Measurements from ENCODE around the gene SSU72.
"Not testable (repeated sequence)": the region's sequence is repeated elsewhere in the genome, so short reads cannot be mapped to it uniquely, and the experiment has no call there.

The SSU72 gene

DNA sequence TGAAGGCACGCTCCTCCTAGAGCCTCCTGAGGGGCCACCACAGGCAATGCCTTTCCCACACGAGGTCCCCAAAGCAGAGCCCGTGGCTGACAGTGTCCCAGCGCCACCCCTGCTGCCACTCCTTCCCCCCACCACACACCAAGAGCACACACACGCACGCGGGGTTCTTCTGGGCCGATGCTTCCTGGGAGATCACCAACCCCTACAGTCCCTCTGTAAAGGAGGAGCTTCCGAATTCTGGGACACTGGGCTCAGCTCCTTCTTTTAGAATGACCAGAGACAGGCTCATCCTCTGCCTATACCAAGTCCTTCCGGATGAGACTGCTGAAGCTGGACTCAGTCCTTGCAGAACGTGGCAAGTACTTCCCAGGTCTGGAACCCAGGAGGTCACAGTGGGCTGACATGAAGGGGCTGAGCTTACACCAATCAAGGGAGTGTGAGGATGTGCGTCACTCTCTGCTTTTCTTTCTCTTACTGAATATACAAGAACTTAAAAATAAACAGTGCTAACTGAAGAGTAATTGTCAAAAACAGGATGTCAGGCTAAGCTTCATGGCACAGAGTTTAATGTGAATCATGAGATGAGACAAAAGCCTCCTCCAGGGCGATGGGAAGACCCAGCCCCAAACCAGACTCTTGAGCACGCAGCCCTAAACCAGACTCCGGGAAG lies 12.7 kb downstream of the SSU72 start:
- in situ Hi-C loops (cut with MboI; ENCODE audit: low sequenced_read_pairs, unreplicated experiment), result no loop called here
- TF ChIP-seq, protein P1, sequence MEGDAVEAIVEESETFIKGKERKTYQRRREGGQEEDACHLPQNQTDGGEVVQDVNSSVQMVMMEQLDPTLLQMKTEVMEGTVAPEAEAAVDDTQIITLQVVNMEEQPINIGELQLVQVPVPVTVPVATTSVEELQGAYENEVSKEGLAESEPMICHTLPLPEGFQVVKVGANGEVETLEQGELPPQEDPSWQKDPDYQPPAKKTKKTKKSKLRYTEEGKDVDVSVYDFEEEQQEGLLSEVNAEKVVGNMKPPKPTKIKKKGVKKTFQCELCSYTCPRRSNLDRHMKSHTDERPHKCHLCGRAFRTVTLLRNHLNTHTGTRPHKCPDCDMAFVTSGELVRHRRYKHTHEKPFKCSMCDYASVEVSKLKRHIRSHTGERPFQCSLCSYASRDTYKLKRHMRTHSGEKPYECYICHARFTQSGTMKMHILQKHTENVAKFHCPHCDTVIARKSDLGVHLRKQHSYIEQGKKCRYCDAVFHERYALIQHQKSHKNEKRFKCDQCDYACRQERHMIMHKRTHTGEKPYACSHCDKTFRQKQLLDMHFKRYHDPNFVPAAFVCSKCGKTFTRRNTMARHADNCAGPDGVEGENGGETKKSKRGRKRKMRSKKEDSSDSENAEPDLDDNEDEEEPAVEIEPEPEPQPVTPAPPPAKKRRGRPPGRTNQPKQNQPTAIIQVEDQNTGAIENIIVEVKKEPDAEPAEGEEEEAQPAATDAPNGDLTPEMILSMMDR (IDR thresholded peaks at IDR 0.05; ENCODE audit: borderline replicate concordance, control extremely low read depth, extremely low read depth, insufficient read depth, missing control alignments), result no peak
- no peak for DNase-seq (ENCODE audit: low spot score)

DNA sequence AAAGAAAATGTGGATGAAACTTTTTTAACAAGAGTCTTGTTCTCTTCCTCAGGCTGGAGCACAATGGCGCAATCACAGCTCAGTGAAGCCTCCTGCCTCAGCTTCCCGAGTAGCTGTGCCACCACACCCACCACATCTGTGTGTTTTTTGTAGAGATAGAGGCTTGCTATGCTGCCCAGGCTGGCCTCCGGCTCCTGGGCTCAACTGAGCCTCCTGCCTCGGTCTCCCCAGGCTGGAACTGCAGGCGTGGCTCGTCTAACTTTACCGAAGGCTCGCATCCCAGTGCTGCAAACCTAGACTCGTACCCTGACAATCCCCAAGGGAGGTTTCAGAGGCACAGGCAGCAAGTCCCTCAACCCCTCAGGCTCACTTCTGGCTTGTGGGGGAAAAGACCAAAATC lies 14.5 kb downstream of the SSU72 start:
- DNase-seq (ENCODE audit: low spot score), result no peak
- TF ChIP-seq, protein P1 (IDR thresholded peaks at IDR 0.05; ENCODE audit: borderline replicate concordance, control extremely low read depth, extremely low read depth, insufficient read depth, missing control alignments), result no peak
- in situ Hi-C loops (cut with MboI; ENCODE audit: low sequenced_read_pairs, unreplicated experiment), result no loop called here

DNA sequence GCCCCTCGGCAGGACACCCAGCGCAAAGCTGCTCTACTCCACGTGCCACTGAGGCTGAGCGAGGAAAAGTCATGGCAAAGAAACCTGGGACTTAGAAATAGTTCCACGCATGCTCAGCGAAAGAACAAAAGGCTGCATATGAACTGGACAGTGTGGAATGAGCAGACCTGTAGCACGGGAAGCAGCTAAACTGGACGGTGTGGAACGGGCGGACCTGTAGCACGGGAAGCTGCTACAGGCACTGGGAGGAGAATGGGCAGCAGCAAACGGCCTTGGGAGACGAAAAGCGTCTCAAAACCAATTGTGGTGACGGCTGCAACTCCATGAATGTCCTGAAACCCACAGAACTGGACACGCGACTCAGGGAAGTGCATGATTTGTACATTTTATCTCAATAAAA lies 15.6 kb downstream of the SSU72 start:
- in situ Hi-C loops (cut with MboI; ENCODE audit: low sequenced_read_pairs, unreplicated experiment), result no loop called here
- TF ChIP-seq, protein P1 (IDR thresholded peaks at IDR 0.05; ENCODE audit: borderline replicate concordance, control extremely low read depth, extremely low read depth, insufficient read depth, missing control alignments), result no peak
- DNase-seq (ENCODE audit: low spot score), result no peak

DNA sequence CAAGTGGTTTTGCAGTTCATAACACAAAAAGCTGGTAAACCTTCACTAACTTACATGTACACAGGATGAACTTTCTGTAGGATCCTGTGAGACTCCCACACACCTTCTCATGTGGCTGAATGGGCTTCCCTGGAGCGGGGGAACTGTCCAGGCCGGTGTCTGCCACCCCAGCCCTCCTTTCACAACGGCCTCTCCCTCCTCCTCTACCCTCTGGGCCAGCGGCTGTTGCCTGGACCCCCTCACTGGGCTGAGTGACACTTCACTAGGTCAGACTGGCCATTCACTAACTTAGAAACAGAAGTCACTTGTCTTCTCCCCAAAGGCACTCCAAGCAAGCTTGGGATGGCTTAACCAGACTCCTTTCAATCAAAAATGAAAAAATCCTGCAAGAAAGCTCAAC lies 16.1 kb downstream of the SSU72 start:
- no peak for DNase-seq (ENCODE audit: low spot score)
- in situ Hi-C loops (cut with MboI; ENCODE audit: low sequenced_read_pairs, unreplicated experiment), result no loop called here
- TF ChIP-seq, protein P1 (IDR thresholded peaks at IDR 0.05; ENCODE audit: borderline replicate concordance, control extremely low read depth, extremely low read depth, insufficient read depth, missing control alignments), result no peak

DNA sequence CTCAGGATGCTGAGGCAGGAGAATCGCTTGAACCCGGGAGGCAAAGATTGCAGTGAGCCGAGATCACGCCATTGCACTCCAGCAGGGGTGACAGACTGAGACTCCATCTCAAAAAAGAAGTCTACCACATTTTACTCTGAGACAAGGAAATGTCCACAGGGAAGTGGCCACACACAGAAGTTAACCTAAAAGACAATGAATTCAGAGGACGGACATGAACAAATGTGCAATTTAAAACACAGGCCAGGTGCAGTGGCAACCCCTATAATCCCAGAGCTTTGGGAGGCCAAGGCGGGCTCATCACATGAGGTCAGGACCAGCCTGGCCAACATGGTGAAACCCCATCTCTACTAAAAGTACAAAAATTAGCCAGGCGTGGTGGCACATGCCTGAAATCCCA lies 17.0 kb downstream of the SSU72 start:
- in situ Hi-C loops (cut with MboI; ENCODE audit: low sequenced_read_pairs, unreplicated experiment); DNase-seq (ENCODE audit: low spot score): not testable (repeated sequence)

DNA sequence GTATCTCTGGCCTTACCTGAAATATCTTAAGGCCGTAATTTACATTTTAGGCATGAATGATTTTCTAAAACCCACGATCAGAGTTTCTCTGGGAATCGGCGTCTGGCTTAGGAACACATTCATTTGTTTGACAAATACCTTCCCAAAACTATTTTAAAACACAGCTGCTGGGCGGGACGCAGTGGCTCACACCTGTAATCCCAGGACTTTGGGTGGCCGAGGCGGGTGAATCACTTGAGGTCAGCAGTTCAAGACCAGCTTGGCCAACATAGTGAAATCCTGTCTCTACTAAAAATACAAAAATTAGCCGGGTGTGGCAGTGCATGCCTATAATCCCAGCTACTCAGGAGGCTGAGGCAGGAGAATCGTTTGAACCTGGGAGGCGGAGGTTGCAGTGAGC lies 17.7 kb downstream of the SSU72 start:
- in situ Hi-C loops (cut with MboI; ENCODE audit: low sequenced_read_pairs, unreplicated experiment); DNase-seq (ENCODE audit: low spot score): not testable (repeated sequence)

DNA sequence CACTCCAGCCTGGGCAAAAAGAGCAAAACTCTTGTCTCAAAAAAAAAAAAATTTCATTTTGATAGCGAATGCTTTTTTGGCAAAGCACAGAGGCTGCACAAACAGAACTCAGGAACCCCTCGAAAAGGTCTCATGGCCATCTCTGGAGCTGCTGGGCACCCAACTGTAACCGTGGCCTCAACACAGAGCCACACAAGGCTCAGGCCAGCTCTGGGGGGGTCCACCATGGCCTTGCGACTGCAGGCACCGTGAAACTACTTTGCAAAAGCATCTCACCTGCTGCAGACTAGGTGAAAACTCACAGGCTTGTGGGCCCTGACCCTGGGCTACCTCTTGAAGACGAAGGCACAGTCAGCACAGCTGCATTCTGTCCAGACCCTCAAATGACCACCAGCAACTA lies 18.2 kb downstream of the SSU72 start:
- no peak for DNase-seq (ENCODE audit: low spot score)
- in situ Hi-C loops (cut with MboI; ENCODE audit: low sequenced_read_pairs, unreplicated experiment), result no loop called here
- TF ChIP-seq, protein P1 (IDR thresholded peaks at IDR 0.05; ENCODE audit: borderline replicate concordance, control extremely low read depth, extremely low read depth, insufficient read depth, missing control alignments), result no peak
